Right renal pelvis (tissue), 4 donors: ENCODE data around the gene FRS2. TPM values are rescaled to one million over a fixed set of nuclear protein-coding genes. Genes with fewer than 3 reads are reported as not detected.

Experiments used
- DNase-seq, 4 donors: peaks; one replicate each; pipeline ENCODE4 v3.0.0-alpha.2; 2013; ENCODE audit warnings: low read depth in 4 of 4, low spot score in 3 of 4, missing footprints in 1 of 4
- polyA plus RNA-seq, 4 donors: library from polyadenylated mRNA; unstranded; fragments of 120-200 nt; gene quantifications; one replicate each; pipeline ENCODE4 v1.2.1, GENCODE V29; 2013; ENCODE audit not compliant: insufficient read length in 4 of 4

The FRS2 gene
- polyA plus RNA-seq, 4 donors: 39.4 to 55.5 (median 48.5) TPM

DNA sequence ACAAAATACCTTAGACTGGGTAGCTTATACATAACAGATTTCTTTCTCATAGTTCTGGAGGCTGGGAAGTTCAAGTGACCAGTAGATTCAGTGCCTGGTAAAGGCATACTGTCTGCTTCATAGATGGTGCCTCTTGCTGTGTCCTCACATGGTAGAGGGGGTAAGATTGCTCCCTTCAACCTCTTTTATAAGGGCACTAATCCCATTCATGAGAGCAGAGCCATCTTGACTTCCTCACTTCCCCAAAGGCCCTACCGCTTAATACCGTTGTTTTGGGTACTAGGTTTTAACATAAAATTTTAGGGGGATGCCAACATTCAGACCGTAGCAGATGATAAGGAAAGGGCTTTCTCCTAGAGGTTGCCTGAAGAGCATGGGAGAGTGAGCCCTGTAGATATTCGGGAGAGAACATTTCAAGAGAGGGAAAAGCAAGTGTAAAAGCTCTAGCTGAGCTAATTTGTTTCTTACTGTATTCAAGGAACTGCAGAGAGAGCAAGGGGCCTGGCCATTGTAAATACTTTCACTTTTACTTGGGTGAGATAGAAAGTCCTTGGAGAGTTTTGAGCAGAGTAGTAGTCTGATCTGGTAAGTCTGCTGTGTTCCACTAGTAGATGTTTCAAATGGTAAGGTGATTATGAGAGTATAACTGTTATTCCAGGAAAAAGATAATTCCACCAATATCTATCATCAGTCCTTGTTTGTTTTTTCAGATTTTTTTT lies 27.3 kb downstream of the FRS2 start:
- no peak for DNase-seq

DNA sequence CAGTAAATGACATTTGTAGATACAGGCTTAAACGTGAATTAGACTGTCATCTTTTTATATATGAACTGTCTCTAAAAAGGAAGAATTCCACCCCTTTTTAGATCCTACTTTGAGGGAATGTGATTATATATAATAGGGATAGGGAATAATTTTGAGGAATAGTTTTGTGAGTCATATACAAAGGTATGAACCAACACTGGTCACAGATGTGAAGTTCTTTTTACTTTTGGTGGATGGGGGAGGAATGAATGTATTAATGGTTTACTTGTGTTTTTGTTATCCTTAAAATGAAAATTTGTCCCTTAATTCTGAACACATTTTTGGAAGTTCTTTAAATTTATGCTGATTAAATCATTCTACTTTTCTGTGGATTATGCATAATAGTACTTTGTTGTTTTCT lies 30.4 kb downstream of the FRS2 start:
- no peak for DNase-seq

DNA sequence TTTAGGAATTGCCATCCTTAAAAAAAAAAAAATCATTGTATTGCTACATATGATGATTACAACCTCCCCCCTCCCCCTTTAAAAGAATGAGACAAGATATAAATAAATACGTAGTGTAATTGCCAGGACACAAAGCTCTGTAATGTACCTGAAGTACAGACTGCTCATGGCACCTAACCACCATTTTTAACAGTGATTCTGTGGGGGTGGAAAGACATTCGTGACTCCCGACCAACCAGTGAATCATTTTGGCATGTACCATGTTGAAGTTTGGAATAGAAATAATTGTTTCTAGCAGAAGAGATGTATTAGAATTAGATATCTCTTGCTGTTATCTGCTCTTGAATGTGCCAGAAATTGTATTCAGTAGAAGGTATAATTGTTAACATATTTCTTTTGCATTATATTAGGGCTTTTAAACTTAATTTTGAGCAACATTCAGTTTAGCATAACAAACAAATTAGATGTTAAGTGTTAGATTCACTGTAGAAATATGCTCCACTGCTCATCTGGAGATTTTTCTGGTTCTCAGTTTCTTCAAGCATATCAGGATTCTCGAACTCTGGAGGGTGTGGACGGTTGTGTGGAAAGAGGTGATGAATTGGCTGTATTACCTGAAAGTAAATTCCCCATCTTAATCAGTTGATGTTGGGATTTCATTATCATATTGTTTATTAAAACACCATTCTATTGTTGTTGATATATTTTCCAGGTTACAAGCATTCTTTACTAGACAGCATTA lies 31.1 kb downstream of the FRS2 start:
- no peak for DNase-seq

DNA sequence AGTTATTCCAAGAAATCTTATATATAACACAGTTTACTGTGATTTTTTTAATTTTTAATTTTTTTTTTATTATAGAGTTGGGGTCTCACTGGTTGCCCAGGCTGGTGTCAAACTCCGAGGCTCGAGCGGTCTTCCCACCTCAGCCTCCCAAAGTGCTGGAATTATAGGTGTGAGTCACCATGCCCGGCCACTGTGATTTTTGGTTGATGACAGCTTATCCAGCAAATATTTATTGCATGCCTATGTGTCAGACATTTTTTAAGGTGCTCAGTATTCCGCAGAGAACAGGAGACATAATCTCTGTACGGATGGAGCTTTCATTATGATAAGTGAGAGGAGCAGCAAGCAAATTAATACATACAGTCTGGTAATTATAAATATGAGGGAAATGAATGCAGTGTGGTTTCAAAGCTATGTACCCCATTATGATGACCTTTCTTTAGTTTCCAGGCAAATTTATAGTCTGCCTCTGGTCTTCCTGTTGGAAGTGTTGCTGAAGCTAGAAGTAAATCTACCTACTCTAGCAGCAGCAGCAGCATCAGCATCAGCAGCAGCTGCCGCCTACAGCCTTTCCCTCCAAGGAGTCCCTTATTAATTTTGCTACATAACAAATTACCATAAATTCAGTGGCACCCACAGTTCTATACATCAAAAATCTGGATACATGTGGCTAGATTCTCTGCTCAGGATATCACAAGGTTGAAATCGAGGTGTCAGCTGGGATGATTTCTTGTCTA lies 32.3 kb downstream of the FRS2 start:
- DNase-seq: no peak

DNA sequence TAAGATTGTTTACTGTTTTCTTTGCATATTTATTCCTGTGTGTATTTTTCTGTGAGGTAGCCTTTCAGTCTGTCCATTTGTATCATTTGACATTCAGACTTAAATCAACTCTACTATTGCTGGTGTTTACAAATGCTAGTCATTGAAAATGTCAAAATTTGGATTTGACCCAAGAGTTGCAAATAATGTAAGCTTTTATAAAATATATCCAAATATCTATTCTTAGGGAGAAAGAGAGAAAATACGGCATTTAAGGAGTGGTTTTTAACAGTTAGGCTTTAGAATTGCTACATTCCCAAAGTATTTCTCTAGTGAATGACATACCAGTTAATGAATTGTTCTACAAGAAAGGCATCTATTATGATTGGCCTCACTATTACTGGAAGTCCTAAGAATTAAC lies 37.9 kb downstream of the FRS2 start:
- DNase-seq: no peak

DNA sequence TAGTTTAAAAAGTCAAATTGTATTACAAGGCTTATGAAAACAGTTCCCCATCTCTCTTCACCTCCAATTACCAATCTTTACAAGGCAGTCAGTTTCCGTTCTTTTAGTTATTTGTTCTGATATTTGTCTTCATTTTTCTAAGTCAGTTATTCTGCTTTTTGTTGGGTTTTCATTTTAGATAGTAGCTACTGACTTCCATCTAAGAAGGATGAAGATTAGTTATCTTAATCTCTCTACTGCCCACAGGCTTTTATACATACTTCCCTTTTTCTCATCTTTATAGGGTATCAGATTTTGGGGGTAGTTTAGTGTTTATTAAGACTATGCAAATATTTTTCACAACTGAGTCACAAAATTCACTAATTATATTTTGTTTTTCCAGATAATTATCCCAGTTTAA lies 38.4 kb downstream of the FRS2 start:
- DNase-seq: no peak

DNA sequence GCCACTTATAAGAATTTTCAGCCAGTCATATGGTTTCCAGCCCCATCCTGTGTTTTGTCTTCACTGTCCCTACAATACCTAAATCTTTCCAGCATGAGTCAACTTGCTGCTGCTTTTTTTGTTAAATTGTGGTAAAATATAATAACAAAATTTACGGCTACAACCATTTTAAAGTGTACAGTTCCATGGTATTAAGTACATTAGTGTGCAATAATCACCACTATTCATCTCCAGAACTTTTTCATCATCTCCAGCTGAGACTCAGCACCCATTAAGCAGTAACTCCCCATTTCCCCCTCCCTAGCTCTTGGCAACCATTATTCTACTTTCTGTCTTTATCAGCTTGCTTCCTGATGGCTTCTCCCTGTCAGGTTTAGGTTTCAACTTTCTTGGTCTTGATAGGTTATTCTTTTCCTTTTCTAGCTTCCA lies 39.1 kb downstream of the FRS2 start:
- no peak for DNase-seq

DNA sequence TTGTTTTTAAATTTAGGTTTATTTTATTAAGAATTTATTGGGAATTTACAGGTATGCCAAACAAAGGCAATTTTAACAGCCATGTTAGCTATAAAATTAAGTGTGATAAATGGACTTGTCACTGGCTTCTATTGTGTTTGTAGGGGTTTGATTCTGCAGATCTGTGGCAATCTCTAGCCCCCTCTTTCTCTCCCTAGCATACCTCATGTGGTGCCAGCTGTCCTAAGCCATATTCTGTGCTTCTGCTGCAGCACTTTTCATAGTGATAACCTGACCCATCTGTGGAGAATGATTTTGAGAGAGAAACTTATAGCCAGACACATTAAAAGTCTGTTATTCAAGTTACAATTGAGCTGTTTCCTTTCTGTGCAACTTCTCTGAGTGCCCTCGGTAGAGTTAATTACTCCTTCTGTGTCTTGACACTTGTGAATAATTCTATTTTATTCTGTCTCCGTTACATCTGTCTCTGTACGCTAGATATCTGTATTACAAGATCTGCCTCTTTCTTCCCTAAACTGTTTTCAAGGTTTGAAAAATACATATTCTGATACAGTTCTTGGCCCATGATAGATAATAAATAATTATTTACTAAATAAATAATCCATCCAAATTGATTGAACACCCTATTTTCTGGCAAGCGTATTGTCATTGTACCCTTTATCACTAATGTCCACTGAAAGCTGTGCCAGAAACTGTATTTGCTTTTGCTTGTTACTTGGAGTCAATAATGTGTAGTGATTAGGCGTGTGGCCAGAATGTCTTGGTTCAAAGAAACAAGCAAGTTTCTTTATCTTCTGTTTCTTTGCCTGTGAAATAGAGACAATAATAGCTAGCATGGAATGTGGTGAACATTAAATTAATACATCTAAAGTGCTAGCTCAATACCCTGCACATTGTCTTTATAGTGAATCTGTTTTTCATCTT lies 40.0 kb downstream of the FRS2 start:
- no peak for DNase-seq

DNA sequence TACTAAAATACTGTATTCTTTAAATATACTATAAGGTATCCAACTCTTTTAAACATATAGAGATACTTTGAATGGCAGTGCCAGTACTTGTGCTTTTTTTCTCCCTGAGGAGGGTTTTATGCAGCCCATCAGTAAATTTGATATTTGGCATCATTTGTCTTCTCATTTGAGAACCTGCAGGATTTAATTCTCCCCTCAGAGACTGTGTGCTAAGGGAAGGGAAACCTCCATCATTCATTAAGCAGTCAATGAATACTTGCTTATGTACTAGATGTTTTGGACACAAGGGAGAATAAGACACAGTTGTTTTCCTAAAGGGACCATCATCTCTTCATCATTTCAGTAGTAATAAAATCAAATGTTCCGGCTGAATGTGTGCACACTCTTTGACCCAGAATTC lies 40.8 kb downstream of the FRS2 start:
- DNase-seq: no peak

DNA sequence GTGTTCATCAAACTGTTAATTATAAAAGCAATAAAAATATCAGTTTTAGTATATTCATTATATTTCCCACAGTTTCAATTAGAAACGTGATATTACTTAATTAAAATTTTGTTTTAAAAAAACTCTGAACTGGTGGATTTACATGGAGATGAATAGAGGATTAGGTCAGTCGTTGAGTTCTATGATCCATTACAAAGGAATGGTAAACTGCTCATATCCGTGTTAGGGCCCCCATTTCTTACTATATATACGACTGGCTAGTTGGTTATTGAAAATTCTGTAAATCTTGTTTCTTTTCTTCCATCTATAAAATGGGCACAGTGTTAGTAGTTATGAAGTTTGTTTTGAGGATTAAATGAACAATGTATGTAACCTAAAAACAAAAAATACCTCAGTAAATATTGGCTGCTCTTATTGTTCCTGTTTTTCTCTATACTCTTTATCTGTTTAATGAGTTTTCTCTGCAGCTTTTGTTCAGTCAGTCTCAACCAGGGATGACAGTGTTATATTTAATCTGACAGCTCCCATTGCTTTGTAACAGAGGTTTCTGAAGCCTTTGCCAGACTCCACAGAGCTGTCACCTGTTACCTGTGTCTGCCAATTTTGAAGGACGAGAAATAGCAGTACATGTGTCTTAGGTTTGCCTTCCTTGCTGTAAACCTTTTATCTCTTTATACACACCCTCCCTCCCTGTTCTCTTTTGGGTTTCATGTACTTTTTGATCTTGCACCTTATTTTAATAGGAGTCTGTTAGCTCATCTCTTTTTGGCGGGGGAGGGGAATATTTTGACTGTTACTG lies 41.5 kb downstream of the FRS2 start:
- DNase-seq: no peak

DNA sequence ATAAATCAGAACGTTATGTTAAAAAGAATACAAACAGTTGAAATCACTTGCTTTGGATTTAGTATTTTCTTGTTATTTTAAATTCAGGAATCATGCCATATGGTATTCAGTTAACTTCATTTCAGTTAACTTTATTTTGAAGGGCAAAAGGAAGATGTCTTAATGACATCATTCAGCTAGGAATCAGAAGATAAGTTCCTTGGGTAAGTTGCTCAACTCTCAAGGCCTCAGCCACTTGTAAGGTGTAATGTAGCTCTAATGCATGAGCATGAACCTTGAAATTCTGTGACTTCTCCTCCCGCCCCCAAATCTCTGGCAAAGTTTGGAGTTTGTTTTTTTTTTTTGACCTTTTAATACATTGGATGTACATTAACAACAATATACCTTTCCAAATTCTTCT lies 42.6 kb downstream of the FRS2 start:
- DNase-seq: no peak

DNA sequence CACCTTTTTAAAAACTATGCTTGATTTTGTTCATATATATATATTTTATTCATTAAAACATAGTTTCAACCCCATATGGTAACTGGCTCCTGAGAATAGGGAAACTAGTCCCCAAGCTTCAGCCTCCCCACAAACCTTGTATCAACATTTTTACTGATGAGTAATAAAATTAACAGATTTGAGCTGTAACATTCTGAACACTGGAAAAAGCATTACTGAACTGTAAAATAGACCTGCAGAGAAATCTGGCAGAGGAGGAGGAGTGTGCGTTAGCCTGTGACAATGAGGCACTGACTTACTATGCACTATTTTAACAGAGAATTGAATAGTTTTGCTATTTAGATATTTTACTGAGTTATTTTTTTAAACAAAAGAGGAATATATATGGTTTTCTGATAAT lies 43.1 kb downstream of the FRS2 start:
- no peak for DNase-seq

DNA sequence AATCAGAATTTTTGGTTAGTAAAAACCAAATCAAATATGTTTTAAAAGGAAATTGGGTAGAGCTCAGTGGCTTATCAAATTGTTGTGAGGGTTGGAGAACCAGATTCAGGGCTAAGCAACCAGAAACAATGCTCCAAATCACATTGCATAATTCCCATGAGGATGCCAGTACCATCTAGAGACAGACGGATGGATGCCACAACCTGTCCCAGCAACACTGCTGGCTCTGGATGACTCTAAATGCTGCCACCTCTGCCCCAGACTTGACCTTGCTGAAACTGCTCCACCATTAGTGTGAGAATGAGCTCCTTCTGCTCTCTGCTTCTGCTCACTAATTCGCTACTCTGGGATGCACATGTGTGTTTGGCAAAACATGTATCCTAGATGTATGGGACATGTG lies 43.9 kb downstream of the FRS2 start:
- DNase-seq: no peak

DNA sequence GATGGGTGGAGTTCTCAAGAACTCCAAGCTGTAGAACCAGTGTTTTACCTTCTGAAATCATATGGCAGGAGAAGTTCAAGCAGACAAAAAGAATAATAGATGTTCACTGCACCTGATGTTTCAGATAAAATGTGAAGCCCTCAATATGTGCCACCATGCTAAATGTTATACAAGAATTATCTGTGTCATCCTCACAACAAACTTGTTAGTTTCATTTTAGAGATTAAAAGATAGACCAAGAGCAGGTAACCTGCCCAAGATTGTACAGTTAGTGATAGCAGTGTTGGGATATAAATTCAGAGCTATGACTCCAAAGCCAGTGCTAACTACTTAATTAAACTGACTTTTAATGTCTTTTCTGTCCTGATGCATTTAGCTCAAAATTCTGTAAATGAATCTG lies 44.7 kb downstream of the FRS2 start:
- no peak for DNase-seq

DNA sequence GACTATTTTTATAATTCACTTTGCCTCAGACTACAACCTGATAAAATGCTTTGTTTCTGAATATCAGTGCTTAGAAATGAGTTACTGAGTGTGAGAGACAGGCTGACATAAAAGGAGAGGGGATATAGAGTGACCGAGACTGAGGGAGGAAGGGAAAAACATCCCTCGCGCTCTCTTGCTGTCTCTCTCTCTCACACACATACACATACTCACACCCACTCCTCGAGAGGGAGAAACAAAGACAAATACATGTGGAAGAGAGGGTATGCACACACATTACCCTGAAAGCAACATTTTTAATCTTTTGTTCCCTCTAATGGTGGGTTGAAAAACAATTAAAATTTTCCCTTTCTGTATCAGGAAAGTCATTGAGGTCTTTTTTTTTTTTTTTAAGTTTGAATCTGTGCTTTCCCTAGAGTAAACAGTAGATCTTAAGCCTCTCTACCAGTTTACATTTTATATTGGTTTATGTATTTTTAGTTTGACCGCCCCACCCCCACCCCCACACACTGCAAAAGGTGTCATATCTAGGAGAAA lies 45.3 kb downstream of the FRS2 start:
- DNase-seq: no peak

DNA sequence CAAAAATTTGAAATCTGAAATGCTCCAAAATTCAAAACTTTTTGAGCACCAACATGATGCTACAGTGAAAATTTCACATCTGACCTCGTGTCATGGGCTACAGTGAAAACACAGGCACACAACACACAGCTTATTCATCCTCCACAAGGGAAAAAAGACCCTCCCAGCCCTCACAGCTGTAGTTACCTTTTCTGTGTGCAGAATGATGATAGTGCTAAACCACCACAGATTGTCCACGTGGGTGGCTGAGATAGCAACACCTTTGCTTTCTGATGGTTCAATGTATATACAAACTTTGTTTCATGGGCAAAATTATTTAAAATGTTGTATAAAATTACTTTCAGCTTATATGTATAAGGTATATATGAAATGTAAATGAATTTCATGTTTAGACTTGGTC lies 46.8 kb downstream of the FRS2 start:
- DNase-seq: no peak

DNA sequence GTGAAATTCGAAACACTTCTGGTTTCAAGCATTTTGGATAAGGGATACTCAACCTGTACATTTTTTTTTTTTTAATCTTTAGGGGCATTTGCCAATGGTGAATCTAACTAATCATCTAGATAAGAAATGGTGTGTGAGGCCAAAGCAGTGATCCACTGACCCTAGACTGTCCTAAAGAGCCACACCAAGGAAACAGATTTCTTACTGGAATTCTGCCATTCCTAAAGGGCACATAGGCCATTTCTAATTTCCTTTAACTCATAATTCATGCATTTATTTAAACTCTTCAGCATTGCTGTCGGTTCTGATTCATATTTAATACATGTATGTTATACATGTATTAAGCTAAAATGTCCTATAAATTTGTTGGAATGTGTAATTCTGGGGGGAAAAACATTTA lies 47.2 kb downstream of the FRS2 start:
- DNase-seq: no peak

DNA sequence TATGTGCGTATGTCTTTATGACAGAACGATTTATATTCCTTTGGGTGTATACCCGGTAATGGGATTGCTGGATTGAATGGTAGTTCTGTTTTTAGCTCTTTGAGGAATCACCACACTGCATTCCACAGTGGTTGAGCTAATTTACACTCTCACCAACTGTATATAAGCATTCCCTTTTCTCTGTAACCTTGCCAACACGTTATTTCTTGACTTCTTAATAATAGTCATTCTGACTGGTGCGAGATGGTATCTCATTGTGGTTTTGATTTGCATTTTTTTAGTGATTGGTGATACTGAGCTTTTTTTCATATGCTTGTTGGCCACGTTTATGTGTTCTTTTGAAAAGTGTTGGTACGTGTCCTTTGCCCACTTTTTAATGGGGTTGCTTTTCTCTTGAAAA lies 49.7 kb downstream of the FRS2 start:
- no peak for DNase-seq
